Calu3 (cell line): ENCODE data around the gene BTBD10. TPM values are rescaled to one million over a fixed set of nuclear protein-coding genes. Genes with fewer than 3 reads are reported as not detected.

Experiments
- BruUV-seq: library from RNA; stranded (reverse); fragments of 400-500 nt; replicated peaks from 2 replicates; lab custom pipeline; 2021; lab: Mats Ljungman, UMichigan
- CTCF ChIA-PET: fragments of 300-600 bp; sonication (Branson Sonifier 250); formaldehyde crosslinking; loops from one replicate; lab custom pipeline; 2022; ENCODE audit warnings: antibody characterized with exemption; lab: Charles Lee
- DNase-seq: peaks from one replicate; pipeline ENCODE4 v3.0.0; 2022
- H3K27ac Mint-ChIP-seq: one replicate; pipeline ENCODE4 v1.8.0; 2022; ENCODE audit warnings: mixed read lengths; ENCODE audit not compliant: unreplicated experiment
- H3K27me3 Mint-ChIP-seq: one replicate; pipeline ENCODE4 v1.8.0; 2022; ENCODE audit warnings: mixed read lengths; ENCODE audit not compliant: unreplicated experiment
- H3K36me3 Mint-ChIP-seq: one replicate; pipeline ENCODE4 v1.8.0; 2022; ENCODE audit warnings: mild to moderate bottlenecking, moderate library complexity, mixed read lengths; ENCODE audit not compliant: insufficient read depth, unreplicated experiment
- H3K4me1 Mint-ChIP-seq: one replicate; pipeline ENCODE4 v1.8.0; 2022; ENCODE audit warnings: mild to moderate bottlenecking, low read depth, mixed read lengths; ENCODE audit not compliant: unreplicated experiment
- H3K4me3 Mint-ChIP-seq: one replicate; pipeline ENCODE4 v1.8.0; 2022; ENCODE audit warnings: mild to moderate bottlenecking, low read depth, moderate library complexity, mixed read lengths; ENCODE audit not compliant: unreplicated experiment
- H3K9me3 Mint-ChIP-seq: one replicate; pipeline ENCODE4 v1.8.0; 2022; ENCODE audit warnings: low read depth, mixed read lengths; ENCODE audit not compliant: unreplicated experiment
- intact Hi-C: fragments of 100-400 bp; cut with micrococcal nuclease; formaldehyde crosslinking; loops from one replicate; pipeline ENCODE4 v1.10.0; 2022; ENCODE audit not compliant: unreplicated experiment
- total RNA-seq: library from RNA; stranded (reverse); gene quantifications from 2 replicates; pipeline ENCODE4 v1.2.3, GENCODE V29; 2022
- TF ChIP-seq, protein P1 (sequence below): fragments of 200-600 bp; IDR thresholded peaks from one replicate; pipeline ENCODE4 v1.8.0; 2022; ENCODE audit warnings: antibody characterized with exemption; ENCODE audit not compliant: unreplicated experiment

BTBD10 gene
- total RNA-seq, 1 experiment from 2014 or later: 33.3 TPM

DNA sequence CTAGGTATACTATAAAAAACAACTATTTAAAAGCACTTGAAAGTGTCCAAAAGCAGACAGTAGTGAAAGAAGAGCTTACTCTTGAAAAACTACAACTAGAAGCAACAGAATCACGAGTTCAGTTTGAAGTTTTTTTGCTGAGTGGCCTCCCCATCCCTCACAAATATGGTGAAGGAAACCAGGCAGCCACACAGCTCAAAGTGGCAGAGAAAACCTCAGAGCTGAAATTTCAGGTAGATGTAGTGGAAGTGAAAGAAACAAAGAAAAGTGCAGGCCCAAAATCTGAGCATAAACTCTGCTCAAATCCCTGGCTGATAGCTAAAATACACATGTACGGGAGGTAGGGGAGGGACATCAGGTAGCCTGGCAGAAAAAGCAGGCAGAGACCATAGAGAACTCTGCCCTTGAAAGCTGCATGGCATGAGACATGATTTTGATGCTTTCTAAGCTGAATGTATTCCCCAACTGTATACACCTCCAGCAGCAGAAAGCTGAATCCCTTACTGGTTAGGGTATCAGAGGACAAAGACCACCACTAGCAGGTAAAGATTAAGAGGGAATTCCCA is 12.1 kb downstream of the BTBD10 start:
- BruUV-seq: no TSS peak
- Mint-ChIP-seq H3K27ac (no peak overlapping the region), H3K27me3 (no peaks in the 10 kb centered on the region), H3K9me3 (peaks cover 3% of the 10 kb centered on the region), H3K4me3 (no peak overlapping the region), H3K36me3 (no peaks in the 10 kb centered on the region), H3K4me1 (peaks cover 8% of the 10 kb centered on the region)
- CTCF ChIA-PET: interaction anchor here (1.2 kb wide), 1 partner anchor 11 kb away, joined by 3 read pairs; no protein-coding TSS in a partner anchor
- TF ChIP-seq, protein P1, sequence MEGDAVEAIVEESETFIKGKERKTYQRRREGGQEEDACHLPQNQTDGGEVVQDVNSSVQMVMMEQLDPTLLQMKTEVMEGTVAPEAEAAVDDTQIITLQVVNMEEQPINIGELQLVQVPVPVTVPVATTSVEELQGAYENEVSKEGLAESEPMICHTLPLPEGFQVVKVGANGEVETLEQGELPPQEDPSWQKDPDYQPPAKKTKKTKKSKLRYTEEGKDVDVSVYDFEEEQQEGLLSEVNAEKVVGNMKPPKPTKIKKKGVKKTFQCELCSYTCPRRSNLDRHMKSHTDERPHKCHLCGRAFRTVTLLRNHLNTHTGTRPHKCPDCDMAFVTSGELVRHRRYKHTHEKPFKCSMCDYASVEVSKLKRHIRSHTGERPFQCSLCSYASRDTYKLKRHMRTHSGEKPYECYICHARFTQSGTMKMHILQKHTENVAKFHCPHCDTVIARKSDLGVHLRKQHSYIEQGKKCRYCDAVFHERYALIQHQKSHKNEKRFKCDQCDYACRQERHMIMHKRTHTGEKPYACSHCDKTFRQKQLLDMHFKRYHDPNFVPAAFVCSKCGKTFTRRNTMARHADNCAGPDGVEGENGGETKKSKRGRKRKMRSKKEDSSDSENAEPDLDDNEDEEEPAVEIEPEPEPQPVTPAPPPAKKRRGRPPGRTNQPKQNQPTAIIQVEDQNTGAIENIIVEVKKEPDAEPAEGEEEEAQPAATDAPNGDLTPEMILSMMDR: no peak
- DNase-seq: no peak
- intact Hi-C loops: no loop called here

DNA sequence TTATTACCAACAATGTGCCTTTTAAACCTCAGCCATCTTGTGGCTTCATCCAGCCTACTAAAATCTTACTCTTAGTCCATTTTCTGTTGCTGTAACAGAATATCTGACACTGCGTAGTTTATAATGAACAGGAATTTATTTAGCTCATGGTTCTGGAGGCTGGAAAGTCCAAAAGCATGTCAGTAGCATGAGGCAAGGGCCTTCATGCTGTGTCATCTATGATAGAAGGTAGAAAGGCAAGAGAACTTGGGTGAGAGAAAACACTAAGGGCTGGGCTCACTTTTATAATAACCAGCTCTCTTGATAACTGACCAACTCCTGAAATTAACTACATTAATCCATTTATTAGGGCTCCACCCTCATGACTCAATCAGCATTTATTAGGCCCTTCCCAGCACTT is 13.5 kb downstream of the BTBD10 start:
- Mint-ChIP-seq H3K4me3 (no peak overlapping the region), H3K27me3 (no peaks in the 10 kb centered on the region), H3K27ac (no peak overlapping the region), H3K36me3 (no peaks in the 10 kb centered on the region), H3K4me1 (peaks cover 8% of the 10 kb centered on the region), H3K9me3 (peaks cover 3% of the 10 kb centered on the region)
- BruUV-seq: no TSS peak
- no peak for DNase-seq
- intact Hi-C loops: no loop called here
- CTCF ChIA-PET: no interaction called here
- TF ChIP-seq, protein P1: no peak

DNA sequence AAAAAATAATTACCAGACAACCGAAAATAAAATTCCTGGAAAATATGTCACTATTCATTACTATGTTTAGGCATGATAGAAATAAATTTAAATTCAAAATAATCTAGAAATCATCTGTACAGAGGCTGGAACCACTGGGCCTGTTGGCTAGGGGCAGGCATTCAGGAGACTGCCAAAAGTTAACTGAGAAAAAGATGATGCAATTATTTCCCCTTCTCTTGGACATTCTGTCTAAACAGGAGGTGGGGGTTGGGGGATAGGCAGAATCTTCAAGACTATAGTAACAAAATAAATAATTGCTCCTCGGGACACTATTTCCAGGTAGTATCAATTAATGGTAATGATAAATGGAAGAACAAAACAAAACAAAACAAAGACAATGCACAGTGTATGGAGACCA is 14.1 kb downstream of the BTBD10 start:
- TF ChIP-seq, protein P1: no peak
- Mint-ChIP-seq H3K36me3 (no peaks in the 10 kb centered on the region), H3K27ac (no peak overlapping the region), H3K4me1 (peaks cover 8% of the 10 kb centered on the region), H3K27me3 (no peaks in the 10 kb centered on the region), H3K4me3 (no peak overlapping the region), H3K9me3 (peaks cover 3% of the 10 kb centered on the region)
- DNase-seq: no peak
- CTCF ChIA-PET: no interaction called here
- BruUV-seq: no TSS peak
- intact Hi-C loops: no loop called here

DNA sequence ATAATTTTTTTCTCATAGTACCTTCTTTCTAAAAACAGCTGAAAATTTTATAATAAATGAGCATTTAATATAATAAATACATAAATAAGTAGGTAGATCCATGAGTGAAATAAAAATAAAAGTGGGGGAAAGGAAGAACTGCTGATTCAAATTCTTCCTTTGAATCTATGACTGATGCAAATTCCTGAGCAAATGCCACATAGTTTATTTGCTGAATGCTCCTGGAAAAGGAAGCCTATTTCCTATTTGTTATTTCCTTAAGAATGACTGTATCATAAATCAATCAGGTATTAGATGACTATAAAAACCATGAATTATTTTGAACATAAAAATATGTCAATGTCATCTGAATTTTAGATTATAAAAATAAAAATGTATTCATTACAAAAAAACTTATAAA is 16.6 kb downstream of the BTBD10 start:
- BruUV-seq: no TSS peak
- no peak overlapping the region for H3K27ac Mint-ChIP-seq
- TF ChIP-seq, protein P1: no peak
- CTCF ChIA-PET: no interaction called here
- H3K9me3 Mint-ChIP-seq: no peaks in the 10 kb centered on the region
- H3K4me3 Mint-ChIP-seq: no peak overlapping the region
- H3K36me3 Mint-ChIP-seq: no peaks in the 10 kb centered on the region
- no peaks in the 10 kb centered on the region for H3K27me3 Mint-ChIP-seq
- peaks cover 8% of the 10 kb centered on the region for H3K4me1 Mint-ChIP-seq
- intact Hi-C loops: no loop called here
- DNase-seq: no peak
